ENCODE data around the gene C5.

The C5 gene

DNA sequence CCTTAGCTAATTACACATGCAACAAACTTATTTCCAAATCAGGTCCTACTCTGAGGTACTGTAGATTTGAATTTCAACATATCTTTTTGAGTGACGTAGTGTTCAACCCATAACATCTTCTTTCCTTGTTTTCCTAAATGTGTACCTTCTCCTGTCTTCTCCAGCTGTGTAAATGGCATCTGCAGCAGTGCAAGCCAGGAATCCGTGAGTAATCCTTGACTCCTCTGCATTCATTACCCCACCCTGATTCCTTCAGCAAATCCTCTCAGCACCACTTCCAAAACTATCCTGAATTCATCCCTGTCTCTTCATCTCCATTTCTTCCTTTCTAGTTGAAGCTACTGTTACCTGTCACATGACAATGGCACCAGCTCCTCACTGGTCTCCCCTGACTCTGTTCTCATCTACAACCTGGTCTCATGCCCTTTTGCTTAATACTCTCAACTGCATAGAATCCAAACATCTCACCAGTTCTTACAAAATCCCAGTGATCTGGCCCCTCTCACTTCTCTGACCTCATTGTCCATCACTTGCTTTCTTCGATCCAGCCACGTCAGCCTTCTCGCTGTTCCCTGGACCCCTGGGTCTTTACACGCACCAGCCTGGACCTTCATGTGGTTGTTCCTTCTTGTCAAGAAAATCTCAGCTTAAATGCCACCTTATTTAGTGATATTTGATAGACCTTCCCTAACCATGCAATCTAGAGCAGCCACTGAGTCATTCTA, 108.9 kb downstream of the C5 start:
- DNase-seq (ENCODE audit: low read depth, low spot score) = no peak

DNA sequence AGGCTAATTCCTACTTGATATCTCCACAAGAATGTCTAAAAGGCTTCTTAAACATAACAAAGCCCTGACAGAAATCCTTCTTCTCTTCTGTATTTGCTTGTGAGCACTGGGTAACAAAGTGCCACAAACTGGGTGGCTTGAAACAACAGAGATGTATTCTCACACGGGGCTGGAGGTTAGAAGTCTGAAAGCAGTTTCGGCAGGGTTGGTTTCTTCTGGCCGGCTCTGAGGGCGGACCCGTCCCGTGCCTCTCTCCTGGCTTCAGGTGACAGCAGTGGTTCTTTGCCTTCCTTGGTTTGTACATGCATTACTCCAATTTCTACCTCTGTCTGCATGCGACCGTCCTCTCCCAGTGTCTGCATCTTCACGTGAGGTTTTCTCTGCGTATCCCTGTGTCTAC, 109.5 kb downstream of the C5 start:
- no peak for DNase-seq (ENCODE audit: low read depth, low spot score)

DNA sequence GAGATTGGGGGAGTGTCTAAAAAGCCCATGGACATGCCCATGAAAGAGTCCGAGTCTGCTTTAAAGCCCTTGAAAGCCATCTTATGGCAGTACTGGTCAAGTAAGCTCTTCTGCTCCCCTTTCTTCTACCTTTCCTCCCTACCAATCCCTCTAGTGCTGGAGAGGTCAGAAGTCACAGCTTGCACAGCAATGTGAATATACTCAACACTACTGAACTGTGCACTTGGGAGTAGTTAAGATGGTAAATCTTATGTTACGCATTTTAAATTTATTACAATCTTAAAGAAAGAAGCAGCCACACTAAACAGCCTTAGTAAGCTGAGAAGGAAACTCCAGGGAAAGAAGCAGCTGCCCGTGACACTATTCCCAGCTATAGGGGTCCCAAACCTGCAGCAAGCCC, 111.2 kb downstream of the C5 start:
- DNase-seq (ENCODE audit: low read depth, low spot score) = no peak

DNA sequence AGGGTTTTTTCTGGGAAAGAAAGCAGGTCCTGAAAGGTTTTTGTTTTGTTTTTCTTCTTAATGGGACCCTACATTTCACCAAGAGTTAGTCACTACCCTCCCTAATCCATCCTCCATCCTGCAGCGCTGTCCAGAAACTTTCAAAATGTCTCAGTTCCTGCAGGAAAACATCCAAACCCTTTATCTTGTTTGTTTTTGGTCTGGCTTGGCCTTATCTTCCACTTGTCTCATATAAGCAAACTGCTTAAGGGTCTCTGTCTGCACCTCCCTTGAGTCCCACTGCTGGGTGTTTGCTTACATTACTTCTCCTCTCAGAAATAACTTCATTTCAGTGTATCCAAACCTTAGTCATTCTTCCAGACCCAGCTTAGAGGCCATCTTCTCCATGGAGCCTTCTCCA, 112.5 kb downstream of the C5 start:
- DNase-seq (ENCODE audit: low read depth, low spot score) = peak; percentile 59

DNA sequence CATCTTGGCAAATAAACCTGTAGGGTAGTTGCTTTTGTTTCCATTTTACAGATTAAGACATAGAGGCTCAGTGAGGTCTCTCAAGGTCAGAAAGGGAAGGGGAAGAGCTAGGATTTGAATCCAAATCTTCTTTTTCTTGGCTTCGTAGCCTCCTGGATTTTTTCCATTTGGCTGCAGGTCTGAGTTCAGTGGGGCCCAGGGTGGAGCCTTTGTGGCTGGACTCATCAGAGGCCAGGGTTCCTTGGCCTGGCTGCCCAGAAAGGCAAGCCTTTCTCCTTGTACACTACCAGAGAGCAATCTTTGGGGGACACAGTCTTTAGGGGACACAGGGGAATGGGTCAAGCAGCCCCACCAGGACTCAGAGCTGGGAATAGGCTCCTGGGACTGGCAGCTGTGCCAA, 112.9 kb downstream of the C5 start:
- DNase-seq (ENCODE audit: low read depth, low spot score) = peak; percentile 36

DNA sequence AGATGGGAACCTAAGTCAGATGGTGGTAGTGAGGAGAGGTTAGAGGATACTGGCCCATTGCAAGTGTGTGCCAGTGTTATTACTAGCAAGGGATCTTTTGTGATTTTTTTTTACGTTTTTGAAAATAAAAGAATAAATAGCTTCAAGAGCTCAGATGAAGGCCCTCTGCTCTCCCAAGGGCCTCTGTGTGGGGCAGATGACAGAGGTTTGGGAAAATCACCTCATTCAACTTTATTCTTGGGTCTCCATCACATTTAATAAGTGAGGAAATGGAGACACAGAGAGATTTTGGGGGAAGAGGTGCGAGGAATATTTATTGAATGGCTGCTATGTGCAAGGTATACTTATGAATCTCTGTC, 113.3 kb downstream of the C5 start:
- DNase-seq (ENCODE audit: low read depth, low spot score) = no peak

DNA sequence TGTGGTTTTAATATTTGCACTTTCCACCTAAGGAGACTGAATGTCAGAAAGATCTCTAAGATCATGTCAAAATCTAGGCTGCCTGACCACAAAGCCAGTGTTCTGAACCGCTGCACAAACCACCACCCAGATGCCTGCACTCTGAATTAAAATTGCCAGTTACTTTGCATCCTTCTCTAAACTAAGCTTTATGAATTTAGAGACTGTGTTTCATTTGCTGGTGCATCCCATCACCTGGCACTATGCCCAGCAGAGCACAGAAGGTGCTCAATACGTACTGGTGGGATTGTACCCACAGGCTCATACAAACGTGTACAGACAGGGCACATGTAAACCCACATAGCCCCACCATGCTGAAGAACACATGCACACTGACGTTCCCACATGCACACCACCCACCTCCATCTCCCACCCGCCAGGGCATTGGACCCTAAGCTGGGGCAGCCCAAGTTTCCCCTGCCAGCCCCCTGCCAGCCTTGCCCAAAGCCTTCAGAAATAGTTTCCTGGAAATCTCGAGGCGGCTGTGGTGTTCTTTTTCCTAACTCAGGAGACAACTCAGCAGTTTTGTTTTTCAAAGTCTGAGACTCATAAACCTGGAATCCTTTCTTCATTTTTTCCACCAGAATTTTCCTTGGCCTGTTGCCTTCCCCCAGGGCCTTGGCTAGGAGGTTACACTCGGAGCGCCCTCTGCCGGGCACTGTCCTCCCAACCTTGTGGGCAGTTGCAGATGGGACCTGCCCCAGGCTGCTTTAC, 113.9 kb downstream of the C5 start:
- DNase-seq (ENCODE audit: low read depth, low spot score) = peak; percentile 97

DNA sequence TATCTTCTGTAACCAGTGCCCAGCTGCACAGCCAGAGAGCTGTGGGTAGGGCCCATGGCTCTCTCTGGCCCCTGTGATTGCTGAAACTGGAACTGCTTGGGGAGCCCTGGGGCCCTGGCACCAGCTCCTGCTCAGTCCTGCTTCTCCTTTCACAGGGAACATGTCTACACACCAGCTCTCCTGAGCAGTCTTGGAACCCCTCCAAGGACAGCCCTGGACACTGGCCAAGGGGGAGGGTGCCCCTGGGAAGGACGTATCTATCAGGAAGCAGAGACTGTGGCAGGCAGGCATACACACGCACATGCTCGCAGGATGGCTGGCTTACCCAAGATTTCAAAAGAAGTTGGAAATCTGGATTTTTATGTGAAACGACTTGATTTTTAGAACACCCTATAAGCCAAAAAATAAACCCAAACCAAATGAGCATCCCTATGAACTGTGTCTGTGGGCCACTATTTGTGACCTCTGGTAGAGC, 114.7 kb downstream of the C5 start:
- peak; percentile 94 for DNase-seq (ENCODE audit: low read depth, low spot score)

DNA sequence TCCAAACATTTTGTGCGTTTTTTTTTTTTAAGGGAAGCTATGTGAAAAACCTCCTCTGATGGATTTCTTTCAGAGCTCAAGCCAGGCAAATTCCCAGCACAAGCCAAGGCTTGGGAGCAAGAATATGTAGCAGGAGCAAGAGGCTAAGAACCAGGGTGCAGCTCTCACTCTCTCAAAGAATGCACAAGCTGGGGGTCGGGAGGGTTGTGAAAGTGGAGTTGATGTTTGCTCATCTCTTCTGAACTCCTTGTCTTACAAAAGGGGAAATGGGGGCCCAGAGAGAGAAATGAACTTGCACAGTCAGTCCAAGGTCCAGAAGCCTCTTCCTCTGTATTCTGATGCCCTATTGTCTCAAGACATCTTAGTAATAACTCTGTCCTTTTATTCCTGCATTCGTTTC, 115.8 kb downstream of the C5 start:
- no peak for DNase-seq (ENCODE audit: low read depth, low spot score)

DNA sequence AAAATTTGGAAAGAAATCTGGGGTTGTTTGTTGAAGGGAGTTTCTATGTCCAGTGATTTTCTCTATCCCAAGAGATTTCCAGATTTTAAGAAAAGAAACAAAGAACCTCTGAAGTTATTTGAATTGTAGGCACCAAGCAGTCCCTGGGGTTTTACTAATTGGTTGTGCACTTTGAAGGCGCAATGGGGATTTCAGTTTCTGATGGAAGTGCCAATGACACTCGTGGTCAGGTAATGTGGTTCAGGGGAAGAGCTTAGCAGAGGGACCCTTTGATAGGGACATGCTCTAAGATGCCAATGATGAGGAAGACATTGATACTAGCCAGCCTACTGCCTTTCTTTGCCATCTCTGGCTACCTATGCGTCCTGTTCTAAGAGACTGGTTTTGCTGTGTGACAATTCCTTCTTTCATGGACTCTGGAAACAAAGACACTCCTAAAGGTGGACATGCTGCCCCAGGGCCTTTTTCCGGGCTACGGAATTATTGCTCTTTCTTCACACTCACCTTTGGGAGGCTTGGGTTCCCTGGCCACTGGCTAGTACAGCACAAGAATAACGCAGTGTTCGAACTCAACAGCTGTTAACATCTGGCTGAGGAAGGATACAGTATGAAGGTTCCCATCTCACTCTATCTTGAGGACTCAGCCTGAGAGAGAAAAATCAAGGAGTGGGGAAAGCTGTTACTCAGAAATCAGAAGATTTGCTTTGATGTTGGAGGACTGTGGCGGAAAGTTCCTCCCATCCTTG, 116.6 kb downstream of the C5 start:
- no peak for DNase-seq (ENCODE audit: low read depth, low spot score)

DNA sequence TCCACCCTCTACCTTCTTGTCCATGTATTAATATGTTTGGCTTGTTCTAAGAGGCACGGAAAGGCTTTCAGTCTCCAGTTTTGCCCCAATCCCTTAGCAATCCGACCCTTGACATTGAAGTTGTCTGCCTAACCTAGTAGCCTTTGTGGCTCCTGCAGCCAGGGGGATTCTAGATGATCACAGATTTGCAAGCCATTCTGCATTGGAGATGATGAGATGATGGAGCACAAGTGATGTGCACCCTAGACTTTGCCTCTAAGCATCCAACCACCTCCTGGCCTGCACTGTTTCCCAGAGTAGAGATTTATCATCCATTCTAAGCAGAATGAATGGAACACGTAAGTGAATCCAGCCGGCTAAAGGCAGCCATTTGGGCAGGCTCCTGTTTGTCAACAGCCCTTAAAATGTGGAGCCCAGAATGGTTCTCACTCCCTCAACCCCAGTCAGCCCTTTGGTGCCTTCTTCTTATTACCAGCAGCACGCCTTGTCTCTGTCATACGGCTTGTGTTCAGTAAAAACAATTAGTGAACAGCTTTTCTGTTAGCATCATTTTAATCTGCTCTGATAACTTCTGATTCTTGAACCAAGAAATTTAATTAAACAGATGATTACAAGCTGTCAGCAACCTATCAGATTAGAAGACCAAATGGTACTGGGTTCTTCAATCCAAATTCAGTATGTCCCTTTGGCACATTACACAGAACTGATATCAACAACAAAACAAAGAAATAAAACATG, 117.8 kb downstream of the C5 start:
- no peak for DNase-seq (ENCODE audit: low read depth, low spot score)

DNA sequence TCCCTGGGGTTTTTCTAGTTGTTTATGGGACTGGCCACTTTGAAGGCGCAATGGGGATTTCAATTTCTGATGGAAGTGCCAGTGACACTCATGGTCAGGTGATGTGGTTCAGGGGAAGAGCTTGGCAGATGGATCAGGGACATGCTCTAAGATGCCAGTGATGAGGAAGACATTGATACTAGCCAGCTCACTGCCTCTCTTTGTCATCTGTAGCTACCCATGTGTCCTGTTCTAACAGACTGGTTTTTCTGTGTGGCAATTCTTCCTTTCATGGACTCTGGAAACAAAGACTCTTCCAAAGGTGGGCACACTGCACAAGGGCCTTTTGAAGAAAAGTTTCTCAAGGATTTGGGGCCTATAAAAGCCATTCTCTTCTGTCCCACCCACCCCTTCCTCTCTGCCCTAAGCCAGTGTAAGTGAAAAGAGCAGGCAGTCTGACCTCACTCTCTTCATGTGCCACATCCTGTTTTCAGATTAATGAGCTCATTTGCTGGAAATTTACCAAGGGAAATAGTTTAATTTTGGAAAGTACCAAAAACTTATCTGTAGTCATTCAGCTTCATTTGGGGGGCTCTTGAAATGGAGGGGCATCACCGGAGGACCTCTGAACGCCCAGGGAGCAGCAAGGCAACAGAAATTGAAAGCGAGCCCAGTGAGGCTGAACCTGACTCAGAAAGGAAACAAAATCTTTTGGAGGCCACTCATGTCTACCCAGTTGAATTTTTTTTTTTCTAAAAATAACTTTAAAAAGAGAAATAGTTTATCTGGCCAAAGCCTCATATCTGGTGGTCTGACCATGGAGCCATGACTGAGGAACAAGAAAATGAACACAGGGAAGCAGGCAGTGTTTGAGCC, 118.6 kb downstream of the C5 start:
- DNase-seq (ENCODE audit: low read depth, low spot score) = peak; percentile 75

DNA sequence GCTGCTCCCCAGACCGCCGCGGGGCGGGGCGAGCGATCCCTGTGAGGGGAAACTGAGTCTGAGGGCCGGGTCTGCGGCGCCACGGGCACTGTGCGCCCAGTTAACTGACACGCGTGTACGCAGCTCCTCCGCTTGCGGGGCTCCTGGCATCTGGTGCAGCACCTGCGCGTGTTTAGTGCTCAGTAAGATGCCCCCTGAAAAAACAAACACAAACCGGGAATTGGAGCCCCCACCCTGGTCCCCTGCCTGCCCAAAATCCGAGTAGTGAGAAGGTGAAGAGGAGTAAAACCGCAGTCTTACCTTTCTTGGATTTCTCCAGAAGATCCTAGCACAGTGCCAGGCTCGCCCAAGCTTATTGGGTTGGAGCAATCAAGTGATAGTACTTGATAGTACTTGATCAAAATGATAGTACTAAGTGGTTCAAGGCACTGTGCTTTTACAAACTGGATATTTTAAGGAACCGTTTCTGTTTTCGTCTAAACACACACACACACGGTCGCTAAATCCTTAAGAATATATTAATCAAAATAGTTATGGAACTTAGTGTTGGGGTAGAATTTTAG, 120.8 kb downstream of the C5 start:
- DNase-seq (ENCODE audit: low read depth, low spot score) = no peak

DNA sequence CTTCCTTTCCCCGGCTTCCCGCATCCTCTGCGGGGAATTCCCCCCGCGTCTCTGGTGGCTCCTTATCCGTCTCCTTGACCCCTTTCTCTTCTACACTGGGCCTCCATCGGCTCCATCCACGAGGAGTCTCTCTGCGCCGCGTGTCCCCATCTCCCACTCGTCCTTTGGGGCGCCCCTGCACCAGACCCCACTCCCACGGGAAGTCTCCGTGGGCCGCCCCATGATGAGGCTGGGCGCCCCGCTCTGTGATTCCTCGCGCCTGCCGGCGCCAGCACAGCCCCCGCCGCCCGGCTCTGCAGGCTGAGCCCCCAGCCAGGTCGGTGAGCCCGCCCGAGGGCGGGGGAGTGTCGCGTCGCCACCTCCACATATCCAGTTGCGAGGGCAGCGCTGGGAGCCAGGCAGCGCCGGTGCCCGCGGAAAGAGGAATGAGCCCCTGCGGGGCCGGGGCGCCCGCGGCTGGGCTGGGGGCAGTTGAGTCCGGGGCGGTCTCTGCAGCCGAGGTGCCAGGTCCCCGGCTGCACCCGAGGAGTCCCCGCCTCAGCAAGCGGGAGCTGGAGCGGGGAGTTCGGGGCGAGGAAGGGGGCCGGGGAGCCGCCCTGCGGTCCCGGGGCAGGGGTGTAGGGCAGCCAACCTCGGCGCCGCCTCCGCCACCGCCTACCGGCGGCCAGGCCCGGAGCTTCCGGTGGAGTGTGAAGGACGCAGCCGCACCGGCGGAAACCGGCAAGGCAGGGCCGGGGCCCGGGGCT, 121.4 kb downstream of the C5 start:
- peak; percentile 77 for DNase-seq (ENCODE audit: low read depth, low spot score)

DNA sequence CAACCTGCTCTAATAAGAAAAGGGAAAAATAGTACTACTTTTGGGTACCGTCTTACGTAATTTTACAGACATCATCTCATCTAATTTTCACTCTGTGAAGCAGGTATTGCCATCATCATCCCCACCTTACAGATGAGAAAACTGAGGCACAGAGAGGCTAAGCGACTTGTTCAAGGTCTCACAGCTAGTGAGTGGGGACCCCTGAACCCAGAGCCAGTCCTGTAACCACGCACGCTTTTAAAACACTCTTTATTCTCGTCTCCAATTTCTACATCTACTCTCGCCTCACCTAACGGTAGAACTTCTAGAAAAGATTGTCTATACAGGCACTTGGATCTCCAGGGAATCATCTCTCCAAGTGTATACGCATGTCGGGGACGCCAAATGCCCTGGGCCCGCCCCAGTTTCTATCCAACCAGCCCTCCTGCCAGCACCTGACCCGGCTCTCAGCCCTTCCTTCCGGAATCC, 122.0 kb downstream of the C5 start:
- no peak for DNase-seq (ENCODE audit: low read depth, low spot score)

DNA sequence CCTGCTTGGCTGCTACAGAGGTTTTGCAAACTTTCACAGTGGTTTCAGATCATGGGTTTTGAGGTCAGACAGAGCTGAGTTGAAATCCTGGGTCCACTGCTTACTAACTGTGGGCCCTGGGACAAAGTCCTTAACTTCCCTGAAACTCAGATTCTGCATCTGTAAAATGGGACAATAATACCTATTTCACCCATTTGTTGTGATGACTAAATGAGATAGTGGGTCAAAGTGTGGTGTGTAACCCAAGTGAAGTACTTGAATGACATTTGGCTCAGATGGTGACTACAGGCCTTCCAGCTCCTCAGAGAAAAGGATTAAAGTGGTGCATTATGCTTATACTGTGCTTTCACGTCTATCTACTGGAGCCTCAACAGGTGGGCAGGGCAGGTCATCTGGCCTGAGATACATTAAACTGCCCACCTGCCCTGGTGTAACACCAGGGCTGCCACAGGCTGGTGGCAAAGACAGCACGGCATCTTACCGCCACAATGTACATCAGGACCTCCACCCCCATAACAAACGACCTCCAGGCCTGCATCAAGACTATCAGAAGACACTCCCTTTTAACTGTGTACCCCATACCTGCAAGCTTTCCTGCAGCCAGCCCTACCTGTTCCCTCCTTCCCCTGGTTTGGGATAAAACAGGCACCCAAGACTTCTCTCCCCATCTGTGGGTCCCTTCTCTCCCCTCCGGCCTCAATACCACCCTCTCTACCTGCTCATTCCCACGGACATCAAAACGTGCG, 122.6 kb downstream of the C5 start:
- DNase-seq (ENCODE audit: low read depth, low spot score) = no peak

DNA sequence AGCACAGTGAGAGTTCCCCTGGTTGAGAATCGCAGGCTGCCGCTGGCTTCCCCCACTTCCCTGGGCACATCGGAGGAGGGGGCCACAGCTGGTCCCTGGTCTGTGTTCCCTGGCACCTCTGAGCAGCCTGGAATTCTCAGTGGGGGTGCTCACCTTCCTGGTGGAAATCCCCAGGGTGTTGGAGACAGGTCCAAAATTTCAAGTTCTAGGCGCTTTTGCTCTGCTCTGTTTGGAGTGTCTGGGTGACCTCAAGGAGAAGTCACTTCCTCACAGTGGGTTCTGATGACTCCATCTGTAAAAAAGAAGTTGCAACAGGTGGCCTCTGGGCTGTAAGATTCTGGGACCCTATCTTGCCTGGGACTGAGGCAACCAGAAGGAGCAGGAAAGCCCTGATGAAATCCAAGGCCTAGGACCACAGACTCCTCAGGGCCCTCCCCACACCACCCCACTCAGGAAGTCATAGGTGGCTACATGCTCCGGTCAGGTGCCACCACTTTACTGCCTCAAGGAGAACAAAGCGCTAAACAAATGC, 123.6 kb downstream of the C5 start, which contains the start of gene TRAF1:
Gene TRAF1 (minus strand): TSS at position 400 of the 532 bp plus-strand sequence. CDS start 721 bp downstream, outside the sequence.
- DNase-seq (ENCODE audit: low read depth, low spot score) = no peak

DNA sequence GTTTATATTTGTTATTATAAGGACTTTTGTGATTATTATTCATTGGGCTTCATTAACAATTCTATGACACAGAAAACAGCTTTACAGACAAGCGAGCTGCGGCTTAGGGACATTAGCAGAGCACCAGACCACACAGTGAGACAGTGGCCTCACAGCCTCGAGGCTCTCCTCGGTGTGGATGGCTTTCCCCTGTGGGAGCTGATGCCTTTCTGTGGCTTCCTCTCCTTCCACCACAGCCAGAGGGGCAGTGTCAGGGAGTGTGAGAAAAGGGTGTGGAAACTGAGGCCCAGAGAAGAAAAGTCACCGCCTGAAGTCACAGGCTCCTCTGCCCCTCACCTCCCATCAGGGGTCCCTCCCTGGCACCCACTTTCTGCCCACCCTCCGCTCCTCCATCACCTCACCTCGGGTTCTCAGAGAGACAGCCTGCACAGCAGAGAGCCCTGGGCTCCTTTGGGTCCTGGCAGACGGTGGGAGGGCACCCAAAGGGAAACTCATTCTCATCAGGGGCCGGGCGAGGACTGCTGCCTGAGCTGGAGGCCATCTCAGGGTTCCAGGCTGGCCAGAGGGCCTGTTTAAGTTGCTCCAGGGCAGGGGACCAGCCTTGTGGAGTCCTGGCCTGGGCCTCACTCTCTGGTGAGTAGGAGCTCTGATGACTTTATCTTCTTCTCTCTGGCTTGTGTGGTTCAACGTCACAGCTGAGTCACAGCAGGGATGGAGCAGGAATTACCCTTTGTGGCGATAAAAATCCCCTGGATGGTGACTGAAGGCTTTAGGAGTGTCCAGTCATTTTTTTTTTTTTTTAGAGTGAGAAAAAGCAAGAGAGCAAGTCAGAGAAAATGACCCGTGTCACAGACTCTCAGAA, 124.3 kb downstream of the C5 start:
- peak; percentile 91 for DNase-seq (ENCODE audit: low read depth, low spot score)
